NT2/D1 (cell line): Measurements from ENCODE around the gene KDM4C.

Experiments
- DNase-seq: peaks from one replicate; pipeline ENCODE4 v3.0.0-alpha.2; 2011; ENCODE audit warnings: low read depth, low spot score
- H3K27me3 ChIP-seq: 2 replicates; pipeline ENCODE4 v1.6.0; 2011; ENCODE audit warnings: mild to moderate bottlenecking; ENCODE audit not compliant: insufficient read length, insufficient read depth
- H3K36me3 ChIP-seq: 2 replicates; pipeline ENCODE4 v1.6.1; 2011; ENCODE audit warnings: mild to moderate bottlenecking, low read length, mixed read lengths; ENCODE audit not compliant: insufficient read depth, insufficient read length
- H3K4me1 ChIP-seq: 2 replicates; pipeline ENCODE4 v1.5.1; 2011; ENCODE audit not compliant: insufficient read depth, insufficient read length
- H3K4me3 ChIP-seq: 2 replicates; pipeline ENCODE4 v1.5.1; 2011; ENCODE audit warnings: low read depth; ENCODE audit not compliant: insufficient read length
- H3K9ac ChIP-seq: 2 replicates; pipeline ENCODE4 v1.6.0; 2011; ENCODE audit warnings: low read depth; ENCODE audit not compliant: insufficient read length
- H3K9me3 ChIP-seq: 2 replicates; pipeline ENCODE4 v1.5.1; 2011; ENCODE audit warnings: mild to moderate bottlenecking, low read length; ENCODE audit not compliant: insufficient read depth
- SUZ12 ChIP-seq: IDR thresholded peaks from 2 replicates; pipeline ENCODE4 v1.6.1; 2011; ENCODE audit not compliant: insufficient read length, insufficient read depth; ENCODE audit errors: extremely low read depth
- YY1 ChIP-seq: IDR thresholded peaks from 2 replicates; pipeline ENCODE4 v1.6.1; 2011; ENCODE audit not compliant: insufficient read length, insufficient read depth
- ZNF274 ChIP-seq: IDR thresholded peaks from 2 replicates; pipeline ENCODE4 v1.6.1; 2011; ENCODE audit warnings: mild to moderate bottlenecking, low read depth, low read length

Gene KDM4C

DNA sequence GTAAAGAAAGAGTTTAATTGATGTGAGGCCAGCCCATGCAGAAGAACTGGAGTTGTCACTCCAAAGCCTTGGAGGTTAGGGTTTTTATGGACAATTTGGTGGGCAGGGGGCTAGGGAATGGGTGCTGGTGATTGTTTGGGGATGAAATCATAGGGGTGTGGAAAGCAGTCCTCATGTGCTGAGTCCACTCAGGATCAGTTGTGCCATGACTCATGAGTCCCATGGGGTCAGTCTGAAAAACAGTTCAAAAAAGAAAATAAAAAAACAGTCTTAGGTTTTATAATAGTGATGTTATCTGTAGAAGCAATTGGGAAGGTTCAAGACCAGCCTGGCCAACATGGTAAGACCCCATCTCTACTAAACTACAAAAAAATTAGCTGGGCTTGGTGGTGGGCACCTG, 162.3 kb downstream of the KDM4C start:
- Histone ChIP-seq H3K27me3 (no peaks in the 10 kb centered on the region), H3K36me3 (no peaks in the 10 kb centered on the region), H3K4me1 (no peaks in the 10 kb centered on the region), H3K4me3 (no peak overlapping the region), H3K9ac (no peak overlapping the region), H3K9me3 (no peaks in the 10 kb centered on the region)
- no peak for TF ChIP-seq ZNF274
- no peak for TF ChIP-seq YY1
- no peak for TF ChIP-seq SUZ12
- DNase-seq, result no peak

DNA sequence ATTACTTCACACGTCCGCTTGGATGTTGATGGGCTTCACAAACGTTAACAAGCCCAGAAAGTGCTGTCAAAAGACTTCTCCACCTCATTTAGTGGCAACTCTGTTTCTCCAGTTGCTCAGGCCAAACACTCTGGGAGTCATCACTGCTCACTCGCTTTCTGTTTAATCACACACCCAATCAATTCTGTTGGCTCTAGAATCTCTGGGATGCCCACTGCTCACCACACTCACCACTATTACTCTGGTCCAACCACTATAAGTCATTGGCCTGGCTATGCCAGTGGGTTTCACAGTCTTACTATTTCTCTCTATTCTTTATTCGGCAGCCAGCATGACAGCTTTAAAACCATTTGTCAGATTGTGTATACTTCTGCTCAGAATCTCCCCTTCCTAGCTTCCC, 163.5 kb downstream of the KDM4C start:
- Histone ChIP-seq H3K4me1 (no peaks in the 10 kb centered on the region), H3K36me3 (no peaks in the 10 kb centered on the region), H3K4me3 (no peak overlapping the region), H3K9ac (no peak overlapping the region), H3K27me3 (no peaks in the 10 kb centered on the region), H3K9me3 (no peaks in the 10 kb centered on the region)
- TF ChIP-seq ZNF274 (no peak), YY1 (no peak), SUZ12 (no peak)
- no peak for DNase-seq

DNA sequence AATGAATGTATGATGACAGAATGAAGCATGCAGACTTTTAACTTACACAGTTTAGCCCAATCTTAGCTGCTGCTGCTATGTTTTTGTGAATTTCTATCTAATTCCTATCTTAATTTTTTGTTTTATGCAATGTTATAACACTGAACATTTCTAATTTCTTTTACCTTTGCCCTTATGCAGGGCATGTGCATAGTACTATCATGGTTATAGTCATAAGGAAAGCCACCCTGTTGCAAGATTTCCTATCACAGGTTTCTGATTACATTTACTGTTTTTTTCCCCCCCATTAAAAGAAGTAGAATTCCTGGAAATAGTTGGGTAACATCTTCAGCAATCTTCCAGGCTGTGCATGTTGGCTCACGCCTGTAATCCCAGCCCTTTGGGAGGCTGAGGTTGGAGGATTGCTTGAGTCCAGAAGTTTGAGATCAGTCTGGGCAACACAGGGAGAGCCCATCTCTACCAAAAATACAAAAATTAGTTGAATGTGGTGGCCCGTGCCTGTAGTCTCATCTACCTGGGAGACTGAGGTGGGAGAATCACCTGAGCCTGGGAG, 164.4 kb downstream of the KDM4C start:
- no peak overlapping the region for H3K9ac ChIP-seq
- no peaks in the 10 kb centered on the region for H3K36me3 ChIP-seq
- no peak for TF ChIP-seq SUZ12
- TF ChIP-seq YY1, result no peak
- no peak for TF ChIP-seq ZNF274
- DNase-seq, result no peak
- H3K4me1 ChIP-seq, result no peaks in the 10 kb centered on the region
- H3K4me3 ChIP-seq, result no peak overlapping the region
- no peaks in the 10 kb centered on the region for H3K27me3 ChIP-seq
- no peaks in the 10 kb centered on the region for H3K9me3 ChIP-seq

DNA sequence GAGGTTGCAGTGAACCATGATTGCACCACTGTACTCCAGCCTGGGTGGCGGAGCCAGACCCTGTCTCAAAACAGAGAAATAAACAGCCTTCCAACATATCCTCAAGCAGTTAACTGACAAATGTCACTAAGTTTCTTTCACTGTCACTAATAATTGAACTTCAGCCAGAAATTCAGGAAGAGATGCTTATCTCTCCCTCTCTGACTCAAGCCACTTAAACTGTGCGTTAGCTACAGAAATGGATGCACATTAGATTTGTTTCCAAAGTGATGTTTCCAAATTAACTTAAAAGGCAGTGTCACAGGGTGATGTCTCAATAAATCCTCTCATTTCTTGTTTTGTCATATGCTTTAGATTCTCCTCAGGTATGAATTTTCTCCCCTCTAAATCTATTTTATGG, 164.9 kb downstream of the KDM4C start:
- no peak for TF ChIP-seq YY1
- no peak for TF ChIP-seq SUZ12
- TF ChIP-seq ZNF274, result no peak
- no peak for DNase-seq
- H3K27me3 ChIP-seq, result no peaks in the 10 kb centered on the region

DNA sequence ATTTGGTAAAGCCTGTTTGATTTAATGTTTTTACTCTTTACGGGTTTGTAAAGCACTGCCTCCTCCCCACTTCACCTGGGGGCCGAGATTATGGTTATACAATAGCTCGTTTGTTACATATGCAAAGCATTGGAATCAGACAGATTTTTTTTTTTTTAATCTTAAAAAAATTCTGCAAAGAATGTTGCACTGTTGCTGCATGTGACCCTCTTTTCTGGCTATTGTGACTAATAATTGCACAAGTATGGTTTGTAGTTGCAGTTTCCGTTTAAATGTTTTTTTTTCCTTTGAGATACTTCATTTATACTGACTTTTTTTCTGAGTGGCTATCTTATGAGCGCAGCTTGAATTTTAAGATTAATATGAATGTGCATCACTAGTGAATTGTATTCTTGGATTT, 165.3 kb downstream of the KDM4C start:
- no peaks in the 10 kb centered on the region for H3K4me1 ChIP-seq
- no peaks in the 10 kb centered on the region for H3K27me3 ChIP-seq
- H3K4me3 ChIP-seq, result no peak overlapping the region
- DNase-seq, result no peak
- no peak overlapping the region for H3K9ac ChIP-seq
- no peaks in the 10 kb centered on the region for H3K9me3 ChIP-seq
- no peaks in the 10 kb centered on the region for H3K36me3 ChIP-seq
- TF ChIP-seq YY1 (no peak), SUZ12 (no peak), ZNF274 (no peak)

More for the DNA sequence above, 164.9 kb downstream of the KDM4C start:
- H3K9ac ChIP-seq, result no peak overlapping the region
- H3K9me3 ChIP-seq, result no peaks in the 10 kb centered on the region
- no peaks in the 10 kb centered on the region for H3K36me3 ChIP-seq
- H3K4me3 ChIP-seq, result no peak overlapping the region
- no peaks in the 10 kb centered on the region for H3K4me1 ChIP-seq

DNA sequence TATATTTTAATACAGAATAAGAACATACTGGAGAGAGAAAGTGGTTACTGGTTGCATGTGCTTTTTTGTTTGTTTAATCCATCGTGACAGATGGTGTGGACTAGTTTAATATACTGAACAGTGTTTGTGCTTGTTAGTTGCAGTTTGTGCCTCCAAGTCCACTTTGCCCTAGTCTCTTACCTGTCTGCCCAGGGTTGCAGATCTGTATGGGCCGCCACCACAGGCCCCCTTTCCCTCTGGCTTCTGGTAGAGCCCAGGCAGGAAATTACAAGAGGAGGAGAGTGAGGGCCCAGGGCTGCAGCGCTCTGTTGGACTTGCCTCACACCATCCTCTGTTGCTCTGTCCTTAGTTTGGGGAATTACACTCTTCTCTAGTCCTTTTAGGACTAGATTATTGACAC, 166.4 kb downstream of the KDM4C start:
- Histone ChIP-seq H3K4me3 (no peak overlapping the region), H3K27me3 (no peaks in the 10 kb centered on the region), H3K9me3 (no peaks in the 10 kb centered on the region), H3K9ac (no peak overlapping the region), H3K4me1 (no peaks in the 10 kb centered on the region), H3K36me3 (no peaks in the 10 kb centered on the region)
- no peak for DNase-seq
- no peak for TF ChIP-seq YY1
- no peak for TF ChIP-seq SUZ12
- TF ChIP-seq ZNF274, result no peak

DNA sequence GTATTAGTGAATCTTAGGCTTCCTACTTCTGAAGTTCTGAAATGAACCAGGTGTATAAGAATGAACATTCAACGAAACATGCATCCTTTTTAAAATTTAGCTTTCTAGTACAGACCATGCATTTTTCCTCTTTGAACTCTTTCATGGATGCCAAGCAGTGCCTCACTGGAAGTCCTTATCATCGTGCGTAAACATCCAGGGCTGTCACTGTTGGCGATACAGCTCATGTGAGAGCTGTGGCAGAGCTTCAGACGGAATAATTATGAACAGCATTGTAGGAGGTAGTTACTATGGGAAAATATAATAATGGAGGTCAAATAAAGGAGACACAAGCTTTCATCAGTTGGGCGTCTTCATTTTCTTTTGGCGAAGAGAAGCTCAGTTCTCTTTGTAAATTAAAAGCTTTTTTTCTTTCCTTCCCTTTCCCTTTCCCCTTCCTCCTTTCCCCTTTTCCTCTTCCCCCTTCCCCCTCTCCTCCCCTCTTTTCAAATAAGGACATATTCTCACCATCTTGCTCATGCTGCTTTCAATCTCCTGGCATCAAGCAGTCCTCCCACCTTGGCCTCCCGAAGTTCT, 167.3 kb downstream of the KDM4C start:
- no peak for DNase-seq
- H3K4me1 ChIP-seq, result no peaks in the 10 kb centered on the region
- no peak overlapping the region for H3K9ac ChIP-seq
- no peaks in the 10 kb centered on the region for H3K27me3 ChIP-seq
- no peaks in the 10 kb centered on the region for H3K36me3 ChIP-seq
- TF ChIP-seq SUZ12 (no peak), ZNF274 (no peak), YY1 (no peak)
- H3K9me3 ChIP-seq, result no peaks in the 10 kb centered on the region
- no peak overlapping the region for H3K4me3 ChIP-seq

DNA sequence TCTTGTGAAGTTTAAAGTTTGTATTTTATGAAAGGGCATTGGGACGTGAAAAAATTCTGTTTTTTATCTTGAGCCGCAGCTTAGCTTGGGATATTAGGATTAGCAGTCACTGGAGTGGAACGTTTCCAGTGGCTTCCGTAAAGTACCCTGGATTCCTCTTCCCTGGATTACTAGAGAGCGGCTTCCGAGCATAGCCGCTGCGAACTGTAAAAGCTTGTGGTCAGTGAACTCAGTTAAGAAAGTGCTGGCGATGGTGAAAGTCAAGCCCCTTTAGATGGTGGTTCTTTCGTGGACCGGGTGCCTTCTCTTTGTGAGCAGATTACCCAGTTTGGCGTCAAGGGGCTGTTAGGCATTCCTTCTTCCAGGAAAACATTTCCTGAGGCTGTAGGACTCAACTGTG, 168.1 kb downstream of the KDM4C start:
- Histone ChIP-seq H3K36me3 (no peaks in the 10 kb centered on the region), H3K4me3 (no peak overlapping the region), H3K4me1 (no peaks in the 10 kb centered on the region), H3K27me3 (no peaks in the 10 kb centered on the region), H3K9ac (no peak overlapping the region), H3K9me3 (no peaks in the 10 kb centered on the region)
- no peak for TF ChIP-seq YY1
- TF ChIP-seq ZNF274, result no peak
- no peak for TF ChIP-seq SUZ12
- no peak for DNase-seq
